Ascending aorta (tissue), 2 donors: ENCODE measurements around the gene TNXB. TPM values are rescaled to one million over a fixed set of nuclear protein-coding genes. Genes with fewer than 3 reads are reported as not detected.

ENCODE experiments used
- DNase-seq, 2 donors: peaks; one replicate each; pipeline ENCODE4 v3.0.0-alpha.2; 2019; ENCODE audit warnings: low spot score in 2 of 2
- H3K27ac ChIP-seq, 2 donors: fragments of 200-600 bp; sonication (generic); one replicate each; pipeline ENCODE4 v1.5.1; 2016 to 2017; ENCODE audit warnings: mild to moderate bottlenecking in 1 of 2
- H3K27me3 ChIP-seq: fragments of 200-600 bp; sonication (generic); one replicate; pipeline ENCODE4 v1.5.1; 2017
- H3K36me3 ChIP-seq, 2 donors: fragments of 200-600 bp; sonication (generic); one replicate each; pipeline ENCODE4 v1.5.1; 2016
- H3K4me1 ChIP-seq, 2 donors: fragments of 200-600 bp; sonication (generic); one replicate each; pipeline ENCODE4 v1.5.1; 2016 to 2017; ENCODE audit warnings: mild to moderate bottlenecking in 1 of 2
- H3K4me3 ChIP-seq, 2 donors: fragments of 200-600 bp; sonication (generic); one replicate each; pipeline ENCODE4 v1.5.1; 2016 to 2017; ENCODE audit warnings: mild to moderate bottlenecking in 1 of 2
- H3K9me3 ChIP-seq, 2 donors: fragments of 200-600 bp; sonication (generic); one replicate each; pipeline ENCODE4 v1.5.1; 2016
- intact Hi-C: fragments of 100-400 bp; cut with DNase I; formaldehyde crosslinking; loops from one replicate; pipeline ENCODE4 v1.15.1; 2023
- total RNA-seq: library from RNA; depleted of rRNA; stranded (reverse); fragments of >200 nt; gene quantifications from one replicate; pipeline ENCODE4 v1.1.0, GENCODE V29; 2016
- TF ChIP-seq, protein P1 (sequence below), 3 experiments: fragments of 200-600 bp in 2 of 3; fragments of 450-650 bp in 1 of 3; sonication (generic) in 2 of 3; IDR thresholded peaks; one replicate each; pipeline ENCODE4 v1.5.1; 2016 to 2019; ENCODE audit warnings: antibody characterized with exemption in 3 of 3, mild to moderate bottlenecking in 1 of 3, moderate library complexity in 1 of 3

The TNXB gene
- total RNA-seq, 1 donor from 2014 or later: 493 TPM

DNA sequence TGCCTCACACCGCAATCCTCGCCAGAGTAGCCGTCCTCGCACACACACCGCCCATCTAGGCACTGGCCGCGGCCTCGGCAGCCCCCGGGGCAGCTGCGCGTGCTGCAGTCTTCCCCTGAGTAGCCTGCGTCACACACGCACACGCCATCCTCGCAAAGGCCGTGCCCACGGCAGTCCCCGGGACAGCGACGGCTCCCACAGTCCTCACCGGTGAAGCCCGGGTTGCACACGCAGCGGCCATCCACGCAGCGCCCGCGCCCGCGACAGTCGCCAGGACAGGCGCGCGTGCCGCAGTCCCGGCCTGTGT, 13.1 kb downstream of the TNXB start:
- peak overlapping the region in 1 of 2 donors; percentile 43 for H3K4me3 ChIP-seq
- peaks cover 0 to 25% of the 10 kb centered on the region in 2 donors for H3K36me3 ChIP-seq
- H3K27ac ChIP-seq: no peak overlapping the region
- no peaks in the 10 kb centered on the region for H3K9me3 ChIP-seq
- DNase-seq: no peak
- no peaks in the 10 kb centered on the region for H3K27me3 ChIP-seq
- TF ChIP-seq, protein P1, sequence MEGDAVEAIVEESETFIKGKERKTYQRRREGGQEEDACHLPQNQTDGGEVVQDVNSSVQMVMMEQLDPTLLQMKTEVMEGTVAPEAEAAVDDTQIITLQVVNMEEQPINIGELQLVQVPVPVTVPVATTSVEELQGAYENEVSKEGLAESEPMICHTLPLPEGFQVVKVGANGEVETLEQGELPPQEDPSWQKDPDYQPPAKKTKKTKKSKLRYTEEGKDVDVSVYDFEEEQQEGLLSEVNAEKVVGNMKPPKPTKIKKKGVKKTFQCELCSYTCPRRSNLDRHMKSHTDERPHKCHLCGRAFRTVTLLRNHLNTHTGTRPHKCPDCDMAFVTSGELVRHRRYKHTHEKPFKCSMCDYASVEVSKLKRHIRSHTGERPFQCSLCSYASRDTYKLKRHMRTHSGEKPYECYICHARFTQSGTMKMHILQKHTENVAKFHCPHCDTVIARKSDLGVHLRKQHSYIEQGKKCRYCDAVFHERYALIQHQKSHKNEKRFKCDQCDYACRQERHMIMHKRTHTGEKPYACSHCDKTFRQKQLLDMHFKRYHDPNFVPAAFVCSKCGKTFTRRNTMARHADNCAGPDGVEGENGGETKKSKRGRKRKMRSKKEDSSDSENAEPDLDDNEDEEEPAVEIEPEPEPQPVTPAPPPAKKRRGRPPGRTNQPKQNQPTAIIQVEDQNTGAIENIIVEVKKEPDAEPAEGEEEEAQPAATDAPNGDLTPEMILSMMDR (IDR thresholded peaks at IDR 0.05): no peak
- peaks cover 8 to 25% of the 10 kb centered on the region in 2 donors for H3K4me1 ChIP-seq
- intact Hi-C loops: no loop called here

GRCh38 chr6:32095338-32096086, 13.6 kb downstream of the TNXB start:
- no peaks in the 10 kb centered on the region for H3K27me3 ChIP-seq
- TF ChIP-seq, protein P1 (IDR thresholded peaks at IDR 0.05): peak in 1 of 3 experiments; percentile 9
- H3K27ac ChIP-seq: peak overlapping the region in 1 of 2 donors; percentile 28
- peaks cover 0 to 25% of the 10 kb centered on the region in 2 donors for H3K36me3 ChIP-seq
- H3K4me3 ChIP-seq: peak overlapping the region in 1 of 2 donors; percentile 43
- H3K4me1 ChIP-seq: peaks cover 8 to 25% of the 10 kb centered on the region in 2 donors
- no peak for DNase-seq
- intact Hi-C loops: no loop called here
- H3K9me3 ChIP-seq: no peaks in the 10 kb centered on the region

DNA sequence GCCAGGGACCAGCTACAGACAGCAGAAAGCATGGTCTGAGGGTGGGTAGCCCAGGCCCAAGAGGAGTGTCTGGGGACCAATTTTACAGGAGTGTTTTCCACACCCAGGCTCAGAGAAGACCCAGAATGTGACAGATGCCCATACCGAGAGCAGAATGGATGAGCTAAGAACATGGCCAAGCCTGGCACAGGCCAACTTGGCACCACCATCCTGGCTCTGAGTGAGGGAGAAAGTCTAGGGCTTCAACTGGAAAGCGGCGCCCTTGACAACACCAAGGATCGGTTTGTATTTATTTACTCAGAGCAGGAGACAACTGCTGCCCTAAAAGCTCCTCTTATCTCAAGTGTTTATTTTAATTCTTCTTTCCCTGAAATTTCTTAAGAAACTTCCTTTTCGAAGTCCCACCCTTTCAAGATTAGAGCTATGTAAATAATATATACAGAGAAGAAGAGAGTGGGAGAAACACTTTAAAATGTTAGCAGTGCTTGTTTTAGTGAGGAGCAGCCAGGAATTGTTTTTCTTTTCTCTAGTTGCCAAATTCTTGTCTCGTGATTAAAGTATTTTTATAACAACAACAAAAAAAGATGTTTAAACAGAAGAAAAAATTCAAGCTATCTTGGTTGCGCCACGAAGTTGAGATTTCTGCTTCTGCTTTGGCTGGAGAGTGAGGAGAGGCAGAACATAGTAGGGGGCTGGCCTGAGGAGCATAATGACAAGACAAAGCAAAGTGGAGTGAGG, 16.2 kb downstream of the TNXB start:
- TF ChIP-seq, protein P1 (IDR thresholded peaks at IDR 0.05): no peak
- intact Hi-C loops: loop anchor here (1.0 kb wide), 1 partner anchor 15 kb away; no protein-coding TSS in a partner anchor
- H3K4me1 ChIP-seq: peaks cover 8 to 28% of the 10 kb centered on the region in 2 donors
- H3K36me3 ChIP-seq: peaks cover 0 to 23% of the 10 kb centered on the region in 2 donors
- peak overlapping the region; percentile 66 to 79 for H3K27ac ChIP-seq
- no peak for DNase-seq
- H3K4me3 ChIP-seq: peak overlapping the region in 1 of 2 donors; percentile 26
- H3K9me3 ChIP-seq: no peaks in the 10 kb centered on the region
- H3K27me3 ChIP-seq: no peaks in the 10 kb centered on the region

- TF ChIP-seq, protein P1 (IDR thresholded peaks at IDR 0.05): no peak
- no peak for DNase-seq
- Histone ChIP-seq H3K9me3 (no peaks in the 10 kb centered on the region), H3K4me3 (no peak overlapping the region), H3K36me3 (no peaks in the 10 kb centered on the region), H3K27me3 (no peaks in the 10 kb centered on the region), H3K4me1 (peaks cover 14 to 34% of the 10 kb centered on the region in 2 donors), H3K27ac (peak overlapping the region; percentile 79 to 92)
- intact Hi-C loops: no loop called here
Observed at GRCh38 chr6:32089082-32089828, 19.9 kb downstream of the TNXB start.

DNA sequence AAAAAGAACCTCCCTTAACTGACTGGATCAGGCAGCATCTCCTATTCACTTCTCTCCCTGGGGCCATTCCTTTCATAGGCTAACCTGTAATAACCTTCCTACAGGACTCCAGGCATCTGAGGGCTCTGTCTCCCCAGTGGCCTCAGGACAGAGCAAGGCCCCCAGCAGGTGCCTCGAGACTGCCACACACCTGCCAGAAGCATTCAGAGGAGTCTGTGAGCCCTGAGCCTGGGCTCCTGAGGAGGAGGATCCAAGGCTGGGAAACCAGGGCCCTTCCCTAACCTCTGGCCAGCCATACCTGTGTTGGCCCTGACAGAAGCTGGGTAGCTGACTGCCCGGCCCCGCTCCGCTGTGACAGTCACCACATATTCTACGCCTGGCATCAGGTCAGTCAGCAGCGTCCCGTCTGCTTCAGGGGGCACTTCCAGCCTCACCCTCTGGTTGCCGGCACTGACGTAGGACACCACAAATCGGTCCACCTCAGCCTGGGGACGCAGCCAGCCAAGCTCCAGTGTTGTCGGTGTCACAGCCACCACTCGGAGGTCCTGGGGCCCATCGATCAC, 20.6 kb downstream of the TNXB start:
- H3K4me1 ChIP-seq: peaks cover 12 to 29% of the 10 kb centered on the region in 2 donors
- TF ChIP-seq, protein P1 (IDR thresholded peaks at IDR 0.05): no peak
- intact Hi-C loops: loop anchor here (1.0 kb wide), 1 partner anchor 23 kb away; no protein-coding TSS in a partner anchor
- H3K27me3 ChIP-seq: no peaks in the 10 kb centered on the region
- no peak overlapping the region for H3K4me3 ChIP-seq
- H3K36me3 ChIP-seq: no peaks in the 10 kb centered on the region
- no peaks in the 10 kb centered on the region for H3K9me3 ChIP-seq
- peak overlapping the region; percentile 82 to 92 for H3K27ac ChIP-seq
- DNase-seq: no peak
